Spleen (tissue), 11 donors: Measurements from ENCODE around the gene HSFX2. TPM values are rescaled to one million over a fixed set of nuclear protein-coding genes. Genes with fewer than 3 reads are reported as not detected.
"Not testable (repeated sequence)": the region's sequence is repeated elsewhere in the genome, so short reads cannot be mapped to it uniquely, and the experiment has no call there.

Source experiments
- DNase-seq: peaks from one replicate; pipeline ENCODE4 v3.0.0-alpha.2; 2020
- H3K27ac ChIP-seq, 8 donors: fragments of 200-600 bp; sonication (generic) in 7 of 8; 1 replicate in 4 of 8; 2 replicates in 4 of 8; pipeline versions ENCODE4 v1.5.0 to v1.8.0; 2016 to 2021; ENCODE audit warnings: inconsistent platforms in 4 of 8, mild to moderate bottlenecking in 4 of 8, moderate library complexity in 1 of 8
- H3K27me3 ChIP-seq, 7 donors: fragments of 200-600 bp; sonication (generic) in 6 of 7; replicated peaks in 1 of 7; 1 replicate in 4 of 7; 2 replicates in 3 of 7; pipeline versions ENCODE4 v1.5.0 to v1.8.0; 2016 to 2021; ENCODE audit warnings: inconsistent platforms in 3 of 7, mild to moderate bottlenecking in 1 of 7
- H3K36me3 ChIP-seq, 6 donors: fragments of 200-600 bp; sonication (generic) in 5 of 6; 1 replicate in 4 of 6; 2 replicates in 2 of 6; pipeline versions ENCODE4 v1.5.0 to v1.8.0; 2016 to 2021; ENCODE audit warnings: inconsistent platforms in 2 of 6
- H3K4me1 ChIP-seq, 6 donors: fragments of 200-600 bp; sonication (generic) in 5 of 6; 1 replicate in 3 of 6; 2 replicates in 3 of 6; pipeline versions ENCODE4 v1.5.0 to v1.8.0; 2016 to 2021; ENCODE audit warnings: inconsistent platforms in 3 of 6
- H3K4me3 ChIP-seq, 8 donors: fragments of 200-600 bp; sonication (generic) in 7 of 8; 1 replicate in 4 of 8; 2 replicates in 4 of 8; pipeline versions ENCODE4 v1.5.0 to v1.8.0; 2016 to 2021; ENCODE audit warnings: inconsistent platforms in 4 of 8, mild to moderate bottlenecking in 4 of 8, moderate library complexity in 2 of 8
- H3K9me3 ChIP-seq, 8 donors: fragments of 200-600 bp; sonication (generic) in 7 of 8; 1 replicate in 4 of 8; 2 replicates in 4 of 8; pipeline versions ENCODE4 v1.5.0 to v1.8.0; 2016 to 2021; ENCODE audit warnings: inconsistent platforms in 4 of 8
- POLR2A ChIP-seq, 3 donors: fragments of 450-650 bp; IDR thresholded peaks; one replicate each; pipeline ENCODE4 v1.5.1; 2017; ENCODE audit warnings: antibody characterized with exemption in 3 of 3, mild to moderate bottlenecking in 1 of 3
- POLR2AphosphoS5 ChIP-seq, 3 donors: sonication (generic); formaldehyde crosslinking; IDR thresholded peaks; one replicate each; pipeline ENCODE4 v1.5.1; 2017; ENCODE audit warnings: antibody characterized with exemption in 3 of 3
- WGBS, 5 donors: extraction: QIAGEN DNeasy Blood & Tissue Kit in 3 of 5; methylation state at CpG; one replicate each; pipeline versions ENCODE4 v1.1.5 to v1.1.7; 2013 to 2018; 5-methylcytosine and 5-hydroxymethylcytosine counted together
- intact Hi-C: fragments of 100-400 bp; cut with DNase I; formaldehyde crosslinking; loops from one replicate; pipeline ENCODE4 v1.15.0; 2023; ENCODE audit warnings: low total_unique reads
- polyA plus RNA-seq, 3 donors: library from polyadenylated mRNA; stranded (reverse); fragments of 200-250 nt; gene quantifications; one replicate each; pipeline ENCODE4 v1.2.1, GENCODE V29; 2013
- total RNA-seq, 7 donors: library from RNA; depleted of rRNA in 3 of 7; stranded (reverse); fragments of >200 nt in 3 of 7; fragmentation: NEBNext Ultra II Directional in 4 of 7; extraction: Animal tissue kit (Norgen Biotek cat#: 25700) in 4 of 7; gene quantifications; one replicate each; pipeline versions ENCODE4 v1.1.0 to v1.2.1, GENCODE V29; 2016 to 2021
- TF ChIP-seq, protein P1 (sequence below), 11 experiments: fragments of 200-600 bp in 7 of 11; fragments of 450-650 bp in 4 of 11; sonication (generic) in 4 of 11; IDR thresholded peaks in 8 of 11; conservative IDR thresholded peaks in 3 of 11; 1 replicate in 7 of 11; 2 replicates in 4 of 11; pipeline versions ENCODE4 v1.4.0 to v1.8.0; 2016 to 2021; ENCODE audit warnings: antibody characterized with exemption in 11 of 11, inconsistent platforms in 4 of 11, mild to moderate bottlenecking in 1 of 11
- donor health status: healthy with polysubstance abuse.
- donor health status: DM: no; HTN: no; CAD: no; lungs with moderate emphysema.
- donor health status: DM: no; HTN: no; CAD: no.
- donor health status: Bipolar disorder and iron deficiency.
- donor health status: healthy.
- donor health status: DM: no; HTN: no; CAD: no.
- donor health status: DM: yes; HTN: yes; CAD: no.

HSFX2 gene
- total and polyA plus RNA-seq, 10 donors: 0.49 to 4.5 (median 1.1) TPM; not detected in 3

DNA sequence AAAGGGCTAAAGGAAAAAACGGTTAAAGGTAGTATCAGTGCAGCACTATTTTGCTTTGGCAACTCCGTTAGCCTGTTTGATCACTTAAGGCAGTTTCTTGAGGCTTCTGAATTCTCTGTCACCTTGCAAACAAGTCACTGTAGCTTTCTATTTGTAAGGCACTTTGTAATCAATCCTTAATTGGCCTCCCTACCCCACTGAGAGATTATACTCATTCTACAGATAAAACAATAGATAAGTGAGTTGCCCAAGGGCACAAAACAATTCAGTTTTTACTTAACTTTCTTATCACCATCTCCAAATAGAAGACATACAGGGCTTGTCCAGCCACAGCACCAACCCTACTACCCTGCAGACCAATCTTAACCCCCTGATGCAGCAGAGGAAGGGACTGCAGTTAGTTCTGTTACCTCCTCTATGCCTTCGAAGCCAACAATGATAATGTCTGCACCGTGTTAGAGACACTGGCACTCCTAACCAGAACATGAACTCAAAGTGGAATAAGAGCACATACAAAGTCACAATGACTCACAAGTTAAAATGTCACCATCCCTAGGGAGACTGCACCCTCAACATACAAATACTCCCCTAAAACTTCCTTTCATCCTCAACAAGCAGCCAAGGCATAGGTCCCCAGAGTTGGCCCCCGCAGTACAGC lies 34.7 kb upstream of the HSFX2 start:
- Histone ChIP-seq H3K27me3 (no peaks in the 10 kb centered on the region), H3K4me1 (peaks cover 0 to 42% (median 18%) of the 10 kb centered on the region in 6 donors), H3K27ac (peak overlapping the region in 4 of 8 donors; percentile 80 to 84 (median 81)), H3K4me3 (peak overlapping the region in 5 of 8 donors; percentile 67 to 84 (median 83)), H3K36me3 (no peaks in the 10 kb centered on the region), H3K9me3 (no peaks in the 10 kb centered on the region)
- TF ChIP-seq POLR2AphosphoS5 (IDR thresholded peaks at IDR 0.05) (no peak), POLR2A (IDR thresholded peaks at IDR 0.05) (no peak)
- TF ChIP-seq, protein P1, sequence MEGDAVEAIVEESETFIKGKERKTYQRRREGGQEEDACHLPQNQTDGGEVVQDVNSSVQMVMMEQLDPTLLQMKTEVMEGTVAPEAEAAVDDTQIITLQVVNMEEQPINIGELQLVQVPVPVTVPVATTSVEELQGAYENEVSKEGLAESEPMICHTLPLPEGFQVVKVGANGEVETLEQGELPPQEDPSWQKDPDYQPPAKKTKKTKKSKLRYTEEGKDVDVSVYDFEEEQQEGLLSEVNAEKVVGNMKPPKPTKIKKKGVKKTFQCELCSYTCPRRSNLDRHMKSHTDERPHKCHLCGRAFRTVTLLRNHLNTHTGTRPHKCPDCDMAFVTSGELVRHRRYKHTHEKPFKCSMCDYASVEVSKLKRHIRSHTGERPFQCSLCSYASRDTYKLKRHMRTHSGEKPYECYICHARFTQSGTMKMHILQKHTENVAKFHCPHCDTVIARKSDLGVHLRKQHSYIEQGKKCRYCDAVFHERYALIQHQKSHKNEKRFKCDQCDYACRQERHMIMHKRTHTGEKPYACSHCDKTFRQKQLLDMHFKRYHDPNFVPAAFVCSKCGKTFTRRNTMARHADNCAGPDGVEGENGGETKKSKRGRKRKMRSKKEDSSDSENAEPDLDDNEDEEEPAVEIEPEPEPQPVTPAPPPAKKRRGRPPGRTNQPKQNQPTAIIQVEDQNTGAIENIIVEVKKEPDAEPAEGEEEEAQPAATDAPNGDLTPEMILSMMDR (IDR thresholded peaks at IDR 0.05 in 8 of 11, conservative IDR thresholded peaks at IDR 0.05 in 3 of 11): no peak
- 63 to 94% (median 75%) methylated on average over 4 to 5 of the region's 5 CpGs for WGBS, 5 donors
- no peak for DNase-seq
- intact Hi-C loops: no loop called here

DNA sequence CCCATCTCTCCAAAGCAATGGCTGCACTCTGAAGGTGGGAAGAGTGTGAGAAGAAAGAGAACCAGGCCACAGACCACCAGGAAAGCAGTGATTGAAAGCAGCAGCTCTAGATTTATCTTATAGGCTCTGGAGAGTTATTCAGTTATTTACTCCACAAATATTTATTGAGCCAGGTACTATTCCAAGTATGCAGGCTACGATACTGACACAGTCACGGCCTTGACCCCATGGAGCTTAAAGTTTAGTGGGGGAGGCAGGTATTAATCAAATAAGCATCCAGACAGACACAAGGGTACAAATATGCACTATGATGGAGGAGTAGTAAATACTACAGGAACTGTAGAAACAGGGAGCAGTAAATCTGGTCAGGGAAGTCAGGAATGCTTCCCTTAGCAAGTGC lies 33.7 kb upstream of the HSFX2 start:
- no peak overlapping the region for H3K4me3 ChIP-seq
- no peaks in the 10 kb centered on the region for H3K9me3 ChIP-seq
- no peak for DNase-seq
- WGBS, 5 donors: 75 to 100% (median 90%) methylated on average over 2 of the region's 2 CpGs
- no peak for TF ChIP-seq POLR2AphosphoS5 (IDR thresholded peaks at IDR 0.05)
- TF ChIP-seq POLR2A (IDR thresholded peaks at IDR 0.05): no peak
- TF ChIP-seq, protein P1 (IDR thresholded peaks at IDR 0.05 in 8 of 11, conservative IDR thresholded peaks at IDR 0.05 in 3 of 11): no peak
- intact Hi-C loops: no loop called here
- H3K4me1 ChIP-seq: peaks cover 0 to 53% (median 18%) of the 10 kb centered on the region in 6 donors
- no peaks in the 10 kb centered on the region for H3K36me3 ChIP-seq
- H3K27ac ChIP-seq: no peak overlapping the region
- no peaks in the 10 kb centered on the region for H3K27me3 ChIP-seq

DNA sequence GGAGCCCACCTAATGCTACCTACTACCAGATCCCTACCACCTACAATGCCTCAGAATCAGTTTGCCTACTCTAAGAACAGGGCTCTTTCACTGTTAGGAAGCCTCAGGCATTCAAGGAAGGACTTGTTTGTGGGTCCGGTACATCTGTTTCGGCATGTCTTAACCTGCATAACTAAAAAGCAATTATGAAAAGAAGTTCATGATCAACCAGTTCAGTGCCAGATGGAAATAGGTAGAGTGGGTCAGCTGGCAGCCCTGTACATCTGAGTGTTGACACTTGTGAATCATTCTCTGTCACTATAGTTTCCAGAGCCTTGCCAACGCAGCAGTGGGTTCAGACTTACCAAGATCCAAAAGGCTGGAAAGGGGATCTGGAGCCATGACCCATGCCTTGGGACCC lies 33.2 kb upstream of the HSFX2 start:
- TF ChIP-seq POLR2AphosphoS5 (IDR thresholded peaks at IDR 0.05) (no peak), POLR2A (IDR thresholded peaks at IDR 0.05) (no peak)
- TF ChIP-seq, protein P1 (IDR thresholded peaks at IDR 0.05 in 8 of 11, conservative IDR thresholded peaks at IDR 0.05 in 3 of 11): no peak
- no peak for DNase-seq
- Histone ChIP-seq H3K4me3 (no peak overlapping the region), H3K4me1 (peaks cover 0 to 54% (median 18%) of the 10 kb centered on the region in 6 donors), H3K36me3 (no peaks in the 10 kb centered on the region), H3K9me3 (no peaks in the 10 kb centered on the region), H3K27me3 (no peaks in the 10 kb centered on the region), H3K27ac (no peak overlapping the region)
- intact Hi-C loops: no loop called here
- 83 to 98% (median 90%) methylated on average over 1 to 3 of the region's 3 CpGs for WGBS, 5 donors

DNA sequence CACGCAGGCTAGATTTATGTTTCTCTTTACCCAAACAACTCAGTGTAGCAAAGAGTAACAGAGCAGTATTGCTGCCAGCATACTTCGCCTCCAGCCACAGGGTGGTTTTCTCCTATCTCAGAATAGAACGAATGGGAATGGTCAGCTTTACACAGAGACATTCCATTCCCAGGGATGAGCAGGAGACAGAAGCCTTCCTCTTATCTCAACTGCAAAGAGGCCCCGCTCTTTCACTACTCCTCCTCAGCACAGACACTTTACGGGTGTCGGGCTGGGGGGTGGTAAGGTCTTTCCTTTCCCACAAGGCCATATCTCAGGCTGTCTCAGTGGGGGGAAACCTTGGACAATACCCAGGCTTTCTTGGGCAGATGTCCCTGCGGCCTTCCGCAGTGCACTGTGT lies 31.7 kb upstream of the HSFX2 start:
- H3K27ac ChIP-seq, H3K36me3 ChIP-seq, H3K27me3 ChIP-seq, DNase-seq, H3K9me3 ChIP-seq, intact Hi-C loops, H3K4me3 ChIP-seq: not testable (repeated sequence)
- H3K4me1 ChIP-seq: peaks cover 0 to 48% (median 13%) of the 10 kb centered on the region in 6 donors
- WGBS, 5 donors: 71 to 79% (median 76%) methylated on average over 8 of the region's 8 CpGs

DNA sequence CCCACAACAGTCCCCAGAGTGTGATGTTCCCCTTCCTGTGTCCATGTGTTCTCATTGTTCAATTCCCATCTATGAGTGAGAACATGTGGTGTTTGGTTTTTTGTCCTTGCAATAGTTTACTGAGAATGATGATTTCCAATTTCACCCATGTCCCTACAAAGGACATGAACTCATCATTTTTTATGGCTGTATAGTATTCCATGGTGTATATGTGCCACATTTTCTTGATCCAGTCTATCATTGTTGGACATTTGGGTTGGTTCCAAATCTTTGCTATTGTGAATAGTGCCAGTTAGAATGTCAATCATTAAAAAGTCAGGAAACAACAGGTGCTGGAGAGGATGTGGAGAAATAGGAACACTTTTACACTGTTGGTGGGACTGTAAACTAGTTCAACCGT lies 24.5 kb upstream of the HSFX2 start:
- H3K9me3 ChIP-seq, H3K4me3 ChIP-seq, H3K27me3 ChIP-seq, H3K27ac ChIP-seq, H3K36me3 ChIP-seq, intact Hi-C loops, H3K4me1 ChIP-seq, DNase-seq: not testable (repeated sequence)
- WGBS, 5 donors: 58 to 100% methylated on average over 1 of the region's 1 CpG; no CpG with 5 or more reads in 3 of the 5 donors
